Kidney capillary endothelial cell (primary cell): ENCODE results near the gene IL22.
"Not testable (repeated sequence)": the region's sequence is repeated elsewhere in the genome, so short reads cannot be mapped to it uniquely, and the experiment has no call there.

Source experiments
- DNase-seq: peaks from one replicate; pipeline ENCODE4 v3.0.0-alpha.2; 2018; ENCODE audit warnings: low spot score

IL22 gene

GRCh38 chr12:68229956-68230355 is 23.4 kb downstream of the IL22 start:
- DNase-seq = no peak

- DNase-seq = no peak
Measured at GRCh38 chr12:68227356-68227755, 26.0 kb downstream of the IL22 start.

- DNase-seq = no peak
Measured at GRCh38 chr12:68225576-68226476, 27.6 kb downstream of the IL22 start, which contains the start of gene IL26. TSS of gene IL26 (minus strand) at chr12:68225810. CDS start at chr12:68225756, 54 bp downstream.

GRCh38 chr12:68224613-68225285 is 28.7 kb downstream of the IL22 start:
- no peak for DNase-seq

GRCh38 chr12:68223067-68223747 is 30.2 kb downstream of the IL22 start:
- DNase-seq = peak; percentile 76

- DNase-seq = peak; percentile 10
Measured at GRCh38 chr12:68222326-68222725, 31.1 kb downstream of the IL22 start.

GRCh38 chr12:68221497-68221896 is 31.9 kb downstream of the IL22 start:
- DNase-seq = no peak

GRCh38 chr12:68210875-68211274 is 42.5 kb downstream of the IL22 start:
- no peak for DNase-seq

- DNase-seq = not testable (repeated sequence)
Measured at GRCh38 chr12:68209048-68209728, 44.2 kb downstream of the IL22 start.

- no peak for DNase-seq
Measured at GRCh38 chr12:68207276-68207675, 46.1 kb downstream of the IL22 start.

- DNase-seq = no peak
Measured at GRCh38 chr12:68206446-68206845, 47.0 kb downstream of the IL22 start.

GRCh38 chr12:68203460-68203875 is 49.9 kb downstream of the IL22 start:
- no peak for DNase-seq

- DNase-seq = no peak
Measured at GRCh38 chr12:68200854-68201253, 52.5 kb downstream of the IL22 start.

GRCh38 chr12:68199127-68199526 is 54.3 kb downstream of the IL22 start:
- DNase-seq = no peak

GRCh38 chr12:68198507-68199086 is 54.8 kb downstream of the IL22 start:
- no peak for DNase-seq
